MCF 10A (cell line): ENCODE measurements around the gene P2RX5. TPM values are rescaled to one million over a fixed set of nuclear protein-coding genes. Genes with fewer than 3 reads are reported as not detected.

ENCODE experiments used
- BruUV-seq: library from RNA; stranded (reverse); fragments of 400-500 nt; replicated peaks from 2 replicates; lab custom pipeline; 2021; lab: Mats Ljungman, UMichigan
- CTCF ChIA-PET: fragments of 300-600 bp; sonication (Branson Sonifier 250); formaldehyde crosslinking; extraction: SDS; loops from one replicate; lab custom pipeline; 2021; ENCODE audit warnings: antibody characterized with exemption, inconsistent platforms; lab: Yijun Ruan, JAX
- POLR2A ChIA-PET: fragments of 300-600, 350-650 bp; sonication (Branson Sonifier 250); formaldehyde crosslinking; extraction: SDS; loops from one replicate; lab custom pipeline; 2020; ENCODE audit warnings: antibody characterized with exemption, inconsistent platforms; lab: Yijun Ruan, JAX
- DNase-seq: peaks from one replicate; pipeline ENCODE4 v3.0.0-alpha.2; 2018; ENCODE audit not compliant: unreplicated experiment
- H3K27ac Mint-ChIP-seq: one replicate; pipeline ENCODE4 v1.8.0; 2022; ENCODE audit warnings: mild to moderate bottlenecking, low read depth, mixed read lengths; ENCODE audit not compliant: unreplicated experiment
- H3K27me3 Mint-ChIP-seq: one replicate; pipeline ENCODE4 v1.8.0; 2022; ENCODE audit warnings: mixed read lengths; ENCODE audit not compliant: insufficient read depth, unreplicated experiment
- H3K36me3 Mint-ChIP-seq: one replicate; pipeline ENCODE4 v1.8.0; 2022; ENCODE audit warnings: mild to moderate bottlenecking, moderate library complexity, mixed read lengths; ENCODE audit not compliant: insufficient read depth, unreplicated experiment
- H3K4me1 Mint-ChIP-seq: one replicate; pipeline ENCODE4 v1.8.0; 2022; ENCODE audit warnings: mixed read lengths; ENCODE audit not compliant: insufficient read depth, unreplicated experiment
- H3K4me3 Mint-ChIP-seq: one replicate; pipeline ENCODE4 v1.8.0; 2022; ENCODE audit warnings: mild to moderate bottlenecking, moderate library complexity, mixed read lengths; ENCODE audit not compliant: unreplicated experiment
- H3K9me3 Mint-ChIP-seq: one replicate; pipeline ENCODE4 v1.8.0; 2022; ENCODE audit warnings: mixed read lengths; ENCODE audit not compliant: unreplicated experiment
- intact Hi-C: fragments of 100-400 bp; cut with micrococcal nuclease; formaldehyde crosslinking; loops from 2 replicates; pipeline ENCODE4 v1.14.1; 2022
- total RNA-seq: library from RNA; stranded (reverse); gene quantifications from 2 replicates; pipeline ENCODE4 v1.2.3, GENCODE V29; 2022
- TF ChIP-seq, protein P1 (sequence below): fragments of 200-600 bp; IDR thresholded peaks from one replicate; pipeline ENCODE4 v1.8.0; 2022; ENCODE audit warnings: antibody characterized with exemption, mild to moderate bottlenecking; ENCODE audit not compliant: unreplicated experiment

The P2RX5 gene
- total RNA-seq, 1 experiment from 2014 or later, result 4.9 TPM

GRCh38 chr17:3689262-3690093 is 6.5 kb downstream of the P2RX5 start:
- H3K36me3 Mint-ChIP-seq, result no peaks in the 10 kb centered on the region
- no peak overlapping the region for H3K4me3 Mint-ChIP-seq
- BruUV-seq, result no TSS peak
- TF ChIP-seq, protein P1, sequence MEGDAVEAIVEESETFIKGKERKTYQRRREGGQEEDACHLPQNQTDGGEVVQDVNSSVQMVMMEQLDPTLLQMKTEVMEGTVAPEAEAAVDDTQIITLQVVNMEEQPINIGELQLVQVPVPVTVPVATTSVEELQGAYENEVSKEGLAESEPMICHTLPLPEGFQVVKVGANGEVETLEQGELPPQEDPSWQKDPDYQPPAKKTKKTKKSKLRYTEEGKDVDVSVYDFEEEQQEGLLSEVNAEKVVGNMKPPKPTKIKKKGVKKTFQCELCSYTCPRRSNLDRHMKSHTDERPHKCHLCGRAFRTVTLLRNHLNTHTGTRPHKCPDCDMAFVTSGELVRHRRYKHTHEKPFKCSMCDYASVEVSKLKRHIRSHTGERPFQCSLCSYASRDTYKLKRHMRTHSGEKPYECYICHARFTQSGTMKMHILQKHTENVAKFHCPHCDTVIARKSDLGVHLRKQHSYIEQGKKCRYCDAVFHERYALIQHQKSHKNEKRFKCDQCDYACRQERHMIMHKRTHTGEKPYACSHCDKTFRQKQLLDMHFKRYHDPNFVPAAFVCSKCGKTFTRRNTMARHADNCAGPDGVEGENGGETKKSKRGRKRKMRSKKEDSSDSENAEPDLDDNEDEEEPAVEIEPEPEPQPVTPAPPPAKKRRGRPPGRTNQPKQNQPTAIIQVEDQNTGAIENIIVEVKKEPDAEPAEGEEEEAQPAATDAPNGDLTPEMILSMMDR, result no peak
- H3K4me1 Mint-ChIP-seq, result no peaks in the 10 kb centered on the region
- ChIA-PET CTCF (no interaction called here), POLR2A (no interaction called here)
- no peaks in the 10 kb centered on the region for H3K9me3 Mint-ChIP-seq
- H3K27me3 Mint-ChIP-seq, result no peaks in the 10 kb centered on the region
- intact Hi-C loops, result no loop called here
- H3K27ac Mint-ChIP-seq, result no peak overlapping the region
- no peak for DNase-seq

DNA sequence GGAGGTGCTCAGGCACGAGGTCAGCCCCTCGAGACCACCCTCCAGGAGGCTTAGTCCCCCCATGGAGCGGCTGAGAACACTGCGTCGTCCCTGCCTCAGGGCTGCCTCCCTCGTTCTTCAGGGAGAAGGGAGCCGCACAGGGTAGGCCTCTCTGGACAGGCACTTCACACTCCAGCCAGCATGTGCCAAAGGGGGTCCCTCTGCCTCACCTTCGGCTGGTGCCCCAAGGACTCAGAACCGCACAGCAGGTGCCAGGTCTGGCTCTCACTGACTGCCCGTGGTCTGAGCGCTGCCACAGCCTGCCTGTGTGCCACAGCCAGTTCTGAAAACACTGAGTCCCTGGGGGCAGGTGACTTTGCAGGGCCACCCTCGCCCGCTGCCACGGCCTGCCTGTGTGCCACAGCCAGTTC is 7.1 kb downstream of the P2RX5 start:
- ChIA-PET POLR2A (no interaction called here), CTCF (no interaction called here)
- H3K27ac Mint-ChIP-seq, result no peak overlapping the region
- H3K27me3 Mint-ChIP-seq, result no peaks in the 10 kb centered on the region
- no peaks in the 10 kb centered on the region for H3K4me1 Mint-ChIP-seq
- no TSS peak for BruUV-seq
- DNase-seq, result no peak
- H3K36me3 Mint-ChIP-seq, result no peaks in the 10 kb centered on the region
- intact Hi-C loops, result no loop called here
- no peaks in the 10 kb centered on the region for H3K9me3 Mint-ChIP-seq
- H3K4me3 Mint-ChIP-seq, result no peak overlapping the region
- TF ChIP-seq, protein P1, result no peak

- ChIA-PET CTCF (no interaction called here), POLR2A (no interaction called here)
- no peak for DNase-seq
- TF ChIP-seq, protein P1, result no peak
- H3K4me1 Mint-ChIP-seq, result no peaks in the 10 kb centered on the region
- no peaks in the 10 kb centered on the region for H3K9me3 Mint-ChIP-seq
- H3K36me3 Mint-ChIP-seq, result no peaks in the 10 kb centered on the region
- no peaks in the 10 kb centered on the region for H3K27me3 Mint-ChIP-seq
- H3K27ac Mint-ChIP-seq, result no peak overlapping the region
- H3K4me3 Mint-ChIP-seq, result no peak overlapping the region
- BruUV-seq, result no TSS peak
- intact Hi-C loops, result no loop called here
These were observed 7.9 kb downstream of the P2RX5 start for GRCh38 chr17:3688027-3688553.

DNA sequence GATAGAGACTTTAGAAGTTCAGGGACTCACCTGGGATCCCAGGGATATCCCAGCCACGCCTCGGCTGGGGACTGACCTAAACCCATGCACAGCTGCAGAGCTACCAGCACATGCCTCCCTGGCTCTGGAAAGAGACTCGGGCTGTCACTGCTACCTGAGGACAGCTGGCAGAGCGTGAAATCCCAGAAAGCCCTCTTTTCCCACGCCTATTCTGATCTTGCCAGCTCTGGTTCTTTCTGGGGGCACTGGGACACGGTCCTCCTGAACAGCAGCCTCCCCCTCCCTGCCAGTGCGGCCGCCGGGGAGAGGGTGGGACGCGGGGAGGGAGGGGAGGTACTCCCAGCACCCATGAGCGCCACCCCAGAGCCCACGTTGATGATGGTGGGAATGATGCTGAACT is 10.8 kb downstream of the P2RX5 start:
- no peak for DNase-seq
- Mint-ChIP-seq H3K36me3 (no peaks in the 10 kb centered on the region), H3K27ac (no peak overlapping the region), H3K9me3 (no peaks in the 10 kb centered on the region), H3K4me3 (no peak overlapping the region), H3K4me1 (no peaks in the 10 kb centered on the region), H3K27me3 (no peaks in the 10 kb centered on the region)
- intact Hi-C loops, result no loop called here
- ChIA-PET CTCF (no interaction called here), POLR2A (no interaction called here)
- BruUV-seq, result no TSS peak
- TF ChIP-seq, protein P1, result no peak
